ENCODE data around the gene ACVR1B. TPM values are rescaled to one million over a fixed set of nuclear protein-coding genes. Genes with fewer than 3 reads are reported as not detected.

The ACVR1B gene
- total RNA-seq, 1 donor, result 10.5 TPM

GRCh38 chr12:51950682-51951198, 759 bp upstream of the ACVR1B start:
- no peak for DNase-seq (ENCODE audit: insufficient read length, low spot score, missing footprints)
- Histone ChIP-seq H3K4me3 (ENCODE audit: insufficient read depth, low read length) (peak overlapping the region; percentile 78), H4K20me1 (ENCODE audit: insufficient read depth, low read length) (peaks cover 16% of the 10 kb centered on the region), H3K79me2 (ENCODE audit: insufficient read depth, low read length) (peaks cover 39% of the 10 kb centered on the region), H3K27me3 (ENCODE audit: insufficient read depth, low read length) (peaks cover 10% of the 10 kb centered on the region), H2AFZ (ENCODE audit: low read length) (peak overlapping the region; percentile 93), H3K36me3 (ENCODE audit: insufficient read depth, low read length) (no peaks in the 10 kb centered on the region), H3K9me3 (ENCODE audit: low read depth, low read length) (no peaks in the 10 kb centered on the region), H3K4me1 (ENCODE audit: insufficient read depth, low read length) (peaks cover 26% of the 10 kb centered on the region), H3K27ac (ENCODE audit: low read depth, low read length) (no peak overlapping the region), H3K4me2 (ENCODE audit: insufficient read depth, low read length) (peak overlapping the region; percentile 93)
- TF ChIP-seq CTCF (IDR thresholded peaks at IDR 0.05; ENCODE audit: extremely low read depth, low read depth, low read length), result no peak

- Histone ChIP-seq H3K4me1 (ENCODE audit: insufficient read depth, low read length) (peaks cover 26% of the 10 kb centered on the region), H3K79me2 (ENCODE audit: insufficient read depth, low read length) (peaks cover 51% of the 10 kb centered on the region), H3K27me3 (ENCODE audit: insufficient read depth, low read length) (peaks cover 10% of the 10 kb centered on the region), H2AFZ (ENCODE audit: low read length) (peak overlapping the region; percentile 67), H3K4me2 (ENCODE audit: insufficient read depth, low read length) (peak overlapping the region; percentile 94), H3K4me3 (ENCODE audit: insufficient read depth, low read length) (peak overlapping the region; percentile 86), H3K36me3 (ENCODE audit: insufficient read depth, low read length) (no peaks in the 10 kb centered on the region), H4K20me1 (ENCODE audit: insufficient read depth, low read length) (peaks cover 16% of the 10 kb centered on the region), H3K9me3 (ENCODE audit: low read depth, low read length) (no peaks in the 10 kb centered on the region), H3K27ac (ENCODE audit: low read depth, low read length) (peak overlapping the region; percentile 70)
- no peak for TF ChIP-seq CTCF (IDR thresholded peaks at IDR 0.05; ENCODE audit: extremely low read depth, low read depth, low read length)
- no peak for DNase-seq (ENCODE audit: insufficient read length, low spot score, missing footprints)
Measured at GRCh38 chr12:51951843-51952722, 584 bp downstream of the ACVR1B start.

- H4K20me1 ChIP-seq (ENCODE audit: insufficient read depth, low read length), result peaks cover 19% of the 10 kb centered on the region
- H3K9me3 ChIP-seq (ENCODE audit: low read depth, low read length), result no peaks in the 10 kb centered on the region
- no peak for TF ChIP-seq CTCF (IDR thresholded peaks at IDR 0.05; ENCODE audit: extremely low read depth, low read depth, low read length)
- H3K4me3 ChIP-seq (ENCODE audit: insufficient read depth, low read length), result peak overlapping the region; percentile 86
- H3K4me2 ChIP-seq (ENCODE audit: insufficient read depth, low read length), result peak overlapping the region; percentile 94
- DNase-seq (ENCODE audit: insufficient read length, low spot score, missing footprints), result no peak
- H3K36me3 ChIP-seq (ENCODE audit: insufficient read depth, low read length), result no peaks in the 10 kb centered on the region
- H2AFZ ChIP-seq (ENCODE audit: low read length), result no peak overlapping the region
- H3K79me2 ChIP-seq (ENCODE audit: insufficient read depth, low read length), result peaks cover 56% of the 10 kb centered on the region
- H3K4me1 ChIP-seq (ENCODE audit: insufficient read depth, low read length), result peaks cover 26% of the 10 kb centered on the region
- H3K27ac ChIP-seq (ENCODE audit: low read depth, low read length), result no peak overlapping the region
- H3K27me3 ChIP-seq (ENCODE audit: insufficient read depth, low read length), result peaks cover 10% of the 10 kb centered on the region
Measured at GRCh38 chr12:51953089-51953488, 1.6 kb downstream of the ACVR1B start.

GRCh38 chr12:51953864-51954263, 2.4 kb downstream of the ACVR1B start:
- Histone ChIP-seq H3K9me3 (ENCODE audit: low read depth, low read length) (no peaks in the 10 kb centered on the region), H4K20me1 (ENCODE audit: insufficient read depth, low read length) (peaks cover 19% of the 10 kb centered on the region), H3K27me3 (ENCODE audit: insufficient read depth, low read length) (peaks cover 8% of the 10 kb centered on the region), H2AFZ (ENCODE audit: low read length) (no peak overlapping the region), H3K4me3 (ENCODE audit: insufficient read depth, low read length) (no peak overlapping the region), H3K4me2 (ENCODE audit: insufficient read depth, low read length) (peak overlapping the region; percentile 94), H3K36me3 (ENCODE audit: insufficient read depth, low read length) (no peaks in the 10 kb centered on the region), H3K79me2 (ENCODE audit: insufficient read depth, low read length) (peaks cover 64% of the 10 kb centered on the region), H3K4me1 (ENCODE audit: insufficient read depth, low read length) (peaks cover 26% of the 10 kb centered on the region), H3K27ac (ENCODE audit: low read depth, low read length) (no peak overlapping the region)
- DNase-seq (ENCODE audit: insufficient read length, low spot score, missing footprints), result no peak
- TF ChIP-seq CTCF (IDR thresholded peaks at IDR 0.05; ENCODE audit: extremely low read depth, low read depth, low read length), result no peak

Measured in osteoblast (primary cell).